Testis (tissue), 3 donors: ENCODE data around the gene C12orf42. TPM values are rescaled to one million over a fixed set of nuclear protein-coding genes. Genes with fewer than 3 reads are reported as not detected.
A peak's percentile ranks its signal among the peaks of the same experiment; 100 is the strongest.

Experiments used
- DNase-seq: peaks from one replicate; pipeline ENCODE4 v3.0.0-alpha.2; 2019
- H3K27ac ChIP-seq, 2 donors: fragments of 200-600 bp; sonication (generic); one replicate each; pipeline ENCODE4 v1.5.1; 2019
- H3K27me3 ChIP-seq: fragments of 200-600 bp; sonication (generic); one replicate; pipeline ENCODE4 v1.5.1; 2019
- H3K36me3 ChIP-seq: fragments of 200-600 bp; sonication (generic); one replicate; pipeline ENCODE4 v1.5.1; 2017; ENCODE audit warnings: low read depth; ENCODE audit errors: missing control alignments
- H3K4me1 ChIP-seq: fragments of 200-600 bp; sonication (generic); one replicate; pipeline ENCODE4 v1.5.1; 2019
- H3K4me3 ChIP-seq, 2 donors: fragments of 200-600 bp; sonication (generic); one replicate each; pipeline ENCODE4 v1.5.1; 2017 to 2019
- H3K9me3 ChIP-seq: fragments of 200-600 bp; sonication (generic); one replicate; pipeline ENCODE4 v1.5.1; 2017
- POLR2A ChIP-seq: fragments of 450-650 bp; IDR thresholded peaks from one replicate; pipeline ENCODE4 v1.6.1; 2017; ENCODE audit warnings: antibody characterized with exemption, mild to moderate bottlenecking, moderate library complexity
- WGBS, 2 donors: methylation state at CpG; one replicate each; pipeline ENCODE4 v1.1.5; 2018; 5-methylcytosine and 5-hydroxymethylcytosine counted together
- intact Hi-C: fragments of 100-400 bp; cut with DNase I; formaldehyde crosslinking; loops from one replicate; pipeline ENCODE4 v1.15.1; 2023; ENCODE audit warnings: low total_unique reads
- polyA plus RNA-seq: library from polyadenylated mRNA; stranded (reverse); fragments of 350-450 nt; fragmentation: Illumina TruSeq; extraction: RNeasy Lipid Tissue Mini Kit (QIAGEN cat#74804); gene quantifications from one replicate; pipeline ENCODE4 v1.2.3, GENCODE V29; 2014; ENCODE audit warnings: low read depth, low replicate concordance; ENCODE audit not compliant: insufficient read depth
- total RNA-seq, 2 donors: library from RNA; depleted of rRNA; stranded (reverse); fragments of >200 nt; gene quantifications; one replicate each; pipeline ENCODE4 v1.2.3, GENCODE V29; 2016
- TF ChIP-seq, protein P1 (sequence below), 3 experiments: fragments of 450-650 bp in 2 of 3; fragments of 200-600 bp in 1 of 3; sonication (generic) in 1 of 3; IDR thresholded peaks; one replicate each; pipeline ENCODE4 v1.5.1; 2016 to 2019; ENCODE audit warnings: antibody characterized with exemption in 3 of 3, mild to moderate bottlenecking in 2 of 3, moderate library complexity in 1 of 3

The C12orf42 gene
- total and polyA plus RNA-seq, 3 donors from 2014 or later, result 22.5 to 57.9 (median 46.8) TPM

DNA sequence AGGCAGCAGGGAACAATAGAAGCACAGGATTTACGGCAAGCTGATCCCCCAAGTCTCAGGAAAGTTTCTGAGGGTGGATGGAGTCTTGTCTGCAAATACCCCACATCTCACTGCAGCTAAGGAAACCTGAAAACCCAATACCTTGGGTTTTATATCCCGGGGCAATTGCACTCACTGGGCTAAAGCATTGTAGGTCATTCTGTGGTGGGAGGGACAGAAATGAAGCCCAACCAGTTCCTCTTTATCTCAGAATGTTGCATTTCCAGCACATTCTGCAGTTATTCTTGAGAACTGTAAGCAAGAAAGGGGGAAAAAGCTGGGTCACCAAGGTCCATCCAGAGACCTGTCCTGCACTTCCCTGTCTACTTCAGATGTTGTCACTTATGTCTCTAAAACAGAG is 39.8 kb downstream of the C12orf42 start:
- Histone ChIP-seq H3K36me3 (no peaks in the 10 kb centered on the region), H3K4me3 (no peak overlapping the region), H3K27ac (no peak overlapping the region), H3K27me3 (no peaks in the 10 kb centered on the region), H3K9me3 (no peaks in the 10 kb centered on the region), H3K4me1 (no peaks in the 10 kb centered on the region)
- peak; percentile 18 for DNase-seq
- TF ChIP-seq, protein P1, sequence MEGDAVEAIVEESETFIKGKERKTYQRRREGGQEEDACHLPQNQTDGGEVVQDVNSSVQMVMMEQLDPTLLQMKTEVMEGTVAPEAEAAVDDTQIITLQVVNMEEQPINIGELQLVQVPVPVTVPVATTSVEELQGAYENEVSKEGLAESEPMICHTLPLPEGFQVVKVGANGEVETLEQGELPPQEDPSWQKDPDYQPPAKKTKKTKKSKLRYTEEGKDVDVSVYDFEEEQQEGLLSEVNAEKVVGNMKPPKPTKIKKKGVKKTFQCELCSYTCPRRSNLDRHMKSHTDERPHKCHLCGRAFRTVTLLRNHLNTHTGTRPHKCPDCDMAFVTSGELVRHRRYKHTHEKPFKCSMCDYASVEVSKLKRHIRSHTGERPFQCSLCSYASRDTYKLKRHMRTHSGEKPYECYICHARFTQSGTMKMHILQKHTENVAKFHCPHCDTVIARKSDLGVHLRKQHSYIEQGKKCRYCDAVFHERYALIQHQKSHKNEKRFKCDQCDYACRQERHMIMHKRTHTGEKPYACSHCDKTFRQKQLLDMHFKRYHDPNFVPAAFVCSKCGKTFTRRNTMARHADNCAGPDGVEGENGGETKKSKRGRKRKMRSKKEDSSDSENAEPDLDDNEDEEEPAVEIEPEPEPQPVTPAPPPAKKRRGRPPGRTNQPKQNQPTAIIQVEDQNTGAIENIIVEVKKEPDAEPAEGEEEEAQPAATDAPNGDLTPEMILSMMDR (IDR thresholded peaks at IDR 0.05), result no peak
- TF ChIP-seq POLR2A, result no peak
- 71 to 82% methylated on average over 2 of the region's 2 CpGs for WGBS, 2 donors
- intact Hi-C loops, result no loop called here

DNA sequence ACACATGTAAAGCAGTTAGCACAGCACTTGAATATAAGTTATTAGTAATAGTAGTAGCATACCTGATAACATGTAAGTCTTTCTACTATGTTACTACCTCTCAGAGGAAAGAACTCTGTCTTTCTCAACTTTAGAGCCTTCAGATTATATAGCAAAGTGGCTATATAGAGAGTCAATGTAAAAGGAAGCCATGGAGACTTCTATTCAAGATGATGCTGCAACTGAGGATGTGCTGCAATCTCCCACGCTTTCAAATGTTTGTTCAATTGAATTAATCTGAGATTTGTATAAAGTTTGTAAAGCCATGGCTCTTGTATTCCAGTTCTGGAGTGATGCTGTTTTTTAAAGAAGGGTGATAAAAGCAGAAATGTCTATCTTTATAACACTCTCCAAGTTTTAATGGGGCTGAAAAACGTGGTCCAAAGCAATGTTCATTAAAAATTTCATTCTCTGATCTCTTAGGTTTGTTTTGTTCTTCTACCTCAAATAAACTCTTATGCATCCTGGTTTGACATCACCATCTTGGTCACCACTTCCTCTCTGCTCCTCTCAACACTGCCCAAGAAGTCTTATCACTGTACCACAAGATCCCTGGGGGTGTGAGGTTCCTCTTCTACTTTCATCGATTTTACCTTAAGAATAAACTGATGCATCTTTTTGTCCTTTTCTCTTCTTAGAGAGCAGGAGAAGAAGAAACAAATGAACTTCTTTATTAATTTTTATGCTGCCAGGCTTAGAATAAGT is 40.6 kb downstream of the C12orf42 start:
- WGBS, 2 donors, result 76 to 78% methylated on average over 3 of the region's 3 CpGs

DNA sequence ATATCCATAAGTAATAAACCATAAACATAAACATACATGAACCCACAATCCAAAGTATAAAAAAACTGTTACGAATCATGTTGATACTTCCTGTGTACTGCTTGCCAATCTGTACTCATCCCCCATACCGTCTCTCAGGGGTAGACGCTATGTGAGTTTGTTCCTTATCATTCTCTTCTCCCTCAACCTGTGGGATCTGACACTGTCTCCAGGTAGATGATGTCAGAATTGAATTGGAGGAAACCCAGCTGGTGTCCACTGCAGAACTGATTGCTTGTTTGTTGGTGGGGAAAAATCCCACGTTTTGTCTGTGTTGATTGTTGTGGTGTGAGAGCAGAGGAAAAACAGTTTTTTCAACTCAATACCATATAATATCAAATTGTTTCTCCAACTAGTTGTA is 50.8 kb downstream of the C12orf42 start:
- 25 to 44% methylated on average over 4 of the region's 4 CpGs for WGBS, 2 donors
- TF ChIP-seq POLR2A, result no peak
- TF ChIP-seq, protein P1 (IDR thresholded peaks at IDR 0.05), result no peak

More for the DNA sequence above, 40.6 kb downstream of the C12orf42 start:
- H3K27ac ChIP-seq, result no peak overlapping the region
- H3K4me3 ChIP-seq, result no peak overlapping the region
- no peaks in the 10 kb centered on the region for H3K4me1 ChIP-seq
- no peaks in the 10 kb centered on the region for H3K36me3 ChIP-seq
- H3K9me3 ChIP-seq, result no peaks in the 10 kb centered on the region
- intact Hi-C loops, result no loop called here
- H3K27me3 ChIP-seq, result no peaks in the 10 kb centered on the region
- no peak for DNase-seq
- no peak for TF ChIP-seq POLR2A
- TF ChIP-seq, protein P1 (IDR thresholded peaks at IDR 0.05), result no peak

DNA sequence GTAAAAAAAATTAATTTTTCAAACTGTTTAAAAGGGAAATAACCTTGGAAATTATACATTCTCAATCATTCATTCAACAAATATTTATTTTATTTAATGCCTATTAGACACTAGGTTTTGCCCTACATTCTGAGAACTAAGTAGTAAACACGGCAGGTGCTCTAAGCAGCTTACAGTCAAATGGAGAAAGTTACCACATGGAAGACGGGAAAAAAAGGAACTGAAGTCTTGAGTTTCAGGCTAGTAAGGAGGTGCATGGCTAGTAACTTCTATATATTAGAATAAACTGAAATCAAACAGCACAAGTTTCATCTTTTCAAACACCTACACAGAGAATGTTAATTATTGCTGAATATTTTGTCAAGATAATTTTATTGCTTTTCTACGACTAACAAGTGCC is 52.9 kb downstream of the C12orf42 start:
- H3K27ac ChIP-seq, result no peak overlapping the region
- no peaks in the 10 kb centered on the region for H3K9me3 ChIP-seq
- intact Hi-C loops, result no loop called here
- H3K4me3 ChIP-seq, result no peak overlapping the region
- DNase-seq, result no peak
- no peaks in the 10 kb centered on the region for H3K36me3 ChIP-seq
- WGBS, 2 donors, result 70 to 77% methylated on average over 3 of the region's 3 CpGs
- no peaks in the 10 kb centered on the region for H3K27me3 ChIP-seq
- H3K4me1 ChIP-seq, result no peaks in the 10 kb centered on the region
- TF ChIP-seq, protein P1 (IDR thresholded peaks at IDR 0.05), result no peak
- no peak for TF ChIP-seq POLR2A

More for the DNA sequence above, 50.8 kb downstream of the C12orf42 start:
- DNase-seq, result no peak
- no peak overlapping the region for H3K27ac ChIP-seq
- H3K9me3 ChIP-seq, result no peaks in the 10 kb centered on the region
- no peaks in the 10 kb centered on the region for H3K4me1 ChIP-seq
- intact Hi-C loops, result no loop called here
- H3K36me3 ChIP-seq, result no peaks in the 10 kb centered on the region
- no peaks in the 10 kb centered on the region for H3K27me3 ChIP-seq
- no peak overlapping the region for H3K4me3 ChIP-seq

DNA sequence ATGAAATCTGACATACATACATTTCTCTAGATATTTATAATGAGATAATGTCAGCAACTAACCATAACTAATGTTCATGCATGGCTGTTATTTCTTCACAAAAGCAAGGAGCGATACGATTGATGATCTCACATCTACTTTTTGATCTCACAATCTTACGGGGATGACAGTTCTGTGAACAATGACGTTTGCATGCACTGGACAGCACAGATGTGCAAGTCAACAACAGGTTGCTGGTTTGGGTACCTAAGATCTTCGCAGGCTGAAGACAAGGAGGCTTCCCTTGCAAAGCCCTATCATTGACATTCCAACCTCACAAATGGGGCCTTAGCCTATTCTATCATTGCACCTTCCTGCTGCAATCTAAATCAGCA is 53.6 kb downstream of the C12orf42 start:
- H3K36me3 ChIP-seq, result no peaks in the 10 kb centered on the region
- WGBS, 2 donors, result 77 to 84% methylated on average over 5 of the region's 5 CpGs
- H3K27me3 ChIP-seq, result no peaks in the 10 kb centered on the region
- intact Hi-C loops, result no loop called here
- no peak overlapping the region for H3K27ac ChIP-seq
- H3K9me3 ChIP-seq, result no peaks in the 10 kb centered on the region
- no peaks in the 10 kb centered on the region for H3K4me1 ChIP-seq
- H3K4me3 ChIP-seq, result no peak overlapping the region
- TF ChIP-seq, protein P1 (IDR thresholded peaks at IDR 0.05), result no peak
- no peak for TF ChIP-seq POLR2A
- DNase-seq, result no peak
